Tibial nerve (tissue), 3 donors: ENCODE data around the gene ADCY2.

ENCODE experiments used
- POLR2A ChIP-seq, 2 donors: fragments of 450-650 bp; IDR thresholded peaks; one replicate each; pipeline ENCODE4 v1.6.1; 2017; ENCODE audit warnings: antibody characterized with exemption in 2 of 2, mild to moderate bottlenecking in 2 of 2, moderate library complexity in 2 of 2
- TF ChIP-seq, protein P1 (sequence below), 5 experiments: fragments of 200-600 bp in 3 of 5; fragments of 450-650 bp in 2 of 5; sonication (generic) in 3 of 5; IDR thresholded peaks; one replicate each; pipeline ENCODE4 v1.5.1; 2016 to 2019; ENCODE audit warnings: antibody characterized with exemption in 5 of 5, mild to moderate bottlenecking in 3 of 5, moderate library complexity in 2 of 5

DNA sequence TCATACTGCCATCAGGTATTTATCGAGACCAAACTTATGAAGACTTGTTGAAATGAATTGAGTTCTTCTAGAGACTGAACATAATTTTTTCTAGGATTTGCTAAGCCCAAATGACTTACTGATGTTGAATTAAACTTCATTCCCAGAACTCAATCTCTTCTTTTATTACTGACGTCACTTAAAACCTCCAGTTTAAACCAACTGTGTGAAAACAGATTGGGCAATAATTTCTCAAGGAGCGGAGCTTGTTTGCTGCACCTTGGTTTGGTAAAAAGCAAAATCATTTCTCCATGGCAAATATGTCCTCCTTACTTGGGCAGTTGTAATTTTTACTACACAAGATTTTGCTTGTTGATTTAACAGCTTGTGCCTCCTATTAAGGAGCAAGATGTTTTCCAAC, 417.6 kb downstream of the ADCY2 start:
- TF ChIP-seq, protein P1, sequence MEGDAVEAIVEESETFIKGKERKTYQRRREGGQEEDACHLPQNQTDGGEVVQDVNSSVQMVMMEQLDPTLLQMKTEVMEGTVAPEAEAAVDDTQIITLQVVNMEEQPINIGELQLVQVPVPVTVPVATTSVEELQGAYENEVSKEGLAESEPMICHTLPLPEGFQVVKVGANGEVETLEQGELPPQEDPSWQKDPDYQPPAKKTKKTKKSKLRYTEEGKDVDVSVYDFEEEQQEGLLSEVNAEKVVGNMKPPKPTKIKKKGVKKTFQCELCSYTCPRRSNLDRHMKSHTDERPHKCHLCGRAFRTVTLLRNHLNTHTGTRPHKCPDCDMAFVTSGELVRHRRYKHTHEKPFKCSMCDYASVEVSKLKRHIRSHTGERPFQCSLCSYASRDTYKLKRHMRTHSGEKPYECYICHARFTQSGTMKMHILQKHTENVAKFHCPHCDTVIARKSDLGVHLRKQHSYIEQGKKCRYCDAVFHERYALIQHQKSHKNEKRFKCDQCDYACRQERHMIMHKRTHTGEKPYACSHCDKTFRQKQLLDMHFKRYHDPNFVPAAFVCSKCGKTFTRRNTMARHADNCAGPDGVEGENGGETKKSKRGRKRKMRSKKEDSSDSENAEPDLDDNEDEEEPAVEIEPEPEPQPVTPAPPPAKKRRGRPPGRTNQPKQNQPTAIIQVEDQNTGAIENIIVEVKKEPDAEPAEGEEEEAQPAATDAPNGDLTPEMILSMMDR (IDR thresholded peaks at IDR 0.05): no peak
- no peak for TF ChIP-seq POLR2A (IDR thresholded peaks at IDR 0.05)
